Activated CD4-positive, alpha-beta memory T cell treated with anti-CD3 and anti-CD28 coated beads for 36 hours (primary cell): ENCODE measurements around the gene BRSK2. TPM values are rescaled to one million over a fixed set of nuclear protein-coding genes. Genes with fewer than 3 reads are reported as not detected.

Experiments
- CTCF ChIA-PET: fragments of 350-600 bp; sonication (Branson Sonifier 250); formaldehyde crosslinking; loops from one replicate; lab custom pipeline; 2021; ENCODE audit warnings: antibody characterized with exemption, inconsistent platforms; lab: Charles Lee
- POLR2A ChIA-PET: fragments of 350-600 bp; sonication (Branson Sonifier 250); formaldehyde crosslinking; loops from one replicate; lab custom pipeline; 2021; ENCODE audit warnings: antibody characterized with exemption; lab: Charles Lee
- DNase-seq: peaks from one replicate; pipeline ENCODE4 v3.0.0-alpha.2; 2020
- H3K27ac Mint-ChIP-seq: one replicate; pipeline ENCODE4 v1.8.0; 2021; ENCODE audit warnings: mixed read lengths
- H3K27me3 Mint-ChIP-seq: one replicate; pipeline ENCODE4 v1.8.0; 2021; ENCODE audit warnings: mixed read lengths
- H3K36me3 Mint-ChIP-seq: one replicate; pipeline ENCODE4 v1.8.0; 2021; ENCODE audit warnings: mixed read lengths
- H3K4me1 Mint-ChIP-seq: one replicate; pipeline ENCODE4 v1.8.0; 2021; ENCODE audit warnings: low read depth, mixed read lengths
- H3K4me3 Mint-ChIP-seq: one replicate; pipeline ENCODE4 v1.8.0; 2021; ENCODE audit warnings: mild to moderate bottlenecking, mixed read lengths
- H3K9me3 Mint-ChIP-seq: one replicate; pipeline ENCODE4 v1.8.0; 2021; ENCODE audit warnings: mixed read lengths
- intact Hi-C: fragments of 100-400 bp; cut with micrococcal nuclease; formaldehyde crosslinking; loops from one replicate; pipeline ENCODE4 v1.15.1; 2023
- total RNA-seq, 2 experiments: library from RNA; stranded (reverse); gene quantifications; one replicate each; pipeline ENCODE4 v1.2.3, GENCODE V29; 2021

The BRSK2 gene
- total RNA-seq, 2 experiments from 2014 or later: 0.46 to 0.64 TPM

DNA sequence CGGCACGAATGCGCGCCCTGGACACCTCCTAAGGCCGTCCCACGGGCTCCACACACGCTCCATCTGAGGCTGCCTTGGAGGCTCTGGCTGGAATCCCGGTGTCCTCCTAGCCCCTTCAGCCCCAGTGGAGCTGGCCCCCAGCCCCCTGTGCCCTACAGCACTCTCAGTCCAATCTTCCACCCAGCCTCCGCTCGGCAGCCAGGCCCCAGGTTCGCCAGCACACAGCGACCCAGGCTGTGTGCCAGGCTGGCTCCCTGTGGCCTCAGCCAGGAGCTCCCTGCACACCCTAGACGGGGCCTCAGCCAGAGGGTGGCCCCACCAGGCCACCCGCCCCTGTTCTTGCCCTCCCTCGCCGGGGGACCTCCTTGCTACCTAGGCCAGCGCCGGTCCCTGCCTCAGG is 78.3 kb downstream of the BRSK2 start:
- POLR2A ChIA-PET: no interaction called here

DNA sequence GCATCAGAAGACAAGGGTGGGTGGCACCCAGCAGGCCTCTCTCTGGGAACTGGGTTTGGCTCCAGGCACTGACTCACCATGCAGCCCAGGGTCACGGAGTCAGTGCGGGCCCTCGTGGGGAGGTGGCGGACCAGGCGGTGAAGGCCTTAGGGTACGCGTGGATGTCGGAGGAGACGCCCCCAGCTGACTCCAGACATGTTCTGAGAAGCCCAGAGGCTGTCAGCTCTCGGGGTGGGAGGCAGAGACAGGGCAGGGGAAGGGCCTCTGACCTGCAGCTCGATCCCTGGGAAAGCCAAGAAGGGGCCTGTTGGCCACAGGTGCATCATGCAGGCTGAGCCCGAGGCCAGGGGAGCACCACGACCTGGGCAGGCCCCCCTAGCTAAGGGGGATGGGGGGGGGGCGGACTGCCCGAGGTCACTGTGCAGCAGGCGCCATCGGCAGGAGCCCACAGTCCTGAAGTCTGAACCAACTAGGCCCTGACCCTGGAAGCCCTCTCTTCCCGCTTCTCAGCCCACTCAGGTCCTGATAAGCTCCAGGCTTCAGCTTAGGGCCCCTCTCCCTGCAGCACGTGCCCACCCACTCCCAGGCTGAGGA is 78.8 kb downstream of the BRSK2 start:
- no peaks in the 10 kb centered on the region for H3K27me3 Mint-ChIP-seq
- ChIA-PET CTCF (no interaction called here), POLR2A (no interaction called here)
- no peaks in the 10 kb centered on the region for H3K36me3 Mint-ChIP-seq
- H3K9me3 Mint-ChIP-seq: no peaks in the 10 kb centered on the region
- intact Hi-C loops: no loop called here
- no peaks in the 10 kb centered on the region for H3K4me1 Mint-ChIP-seq
- H3K4me3 Mint-ChIP-seq: no peak overlapping the region
- no peak overlapping the region for H3K27ac Mint-ChIP-seq
- no peak for DNase-seq

More for the DNA sequence above, 78.3 kb downstream of the BRSK2 start:
- Mint-ChIP-seq H3K27ac (no peak overlapping the region), H3K4me3 (no peak overlapping the region), H3K36me3 (no peaks in the 10 kb centered on the region), H3K4me1 (no peaks in the 10 kb centered on the region), H3K27me3 (no peaks in the 10 kb centered on the region), H3K9me3 (no peaks in the 10 kb centered on the region)
- CTCF ChIA-PET: interaction anchor here (0.8 kb wide), 1 partner anchor 247 kb away, joined by 3 read pairs; no protein-coding TSS in a partner anchor
- no peak for DNase-seq
- intact Hi-C loops: no loop called here

DNA sequence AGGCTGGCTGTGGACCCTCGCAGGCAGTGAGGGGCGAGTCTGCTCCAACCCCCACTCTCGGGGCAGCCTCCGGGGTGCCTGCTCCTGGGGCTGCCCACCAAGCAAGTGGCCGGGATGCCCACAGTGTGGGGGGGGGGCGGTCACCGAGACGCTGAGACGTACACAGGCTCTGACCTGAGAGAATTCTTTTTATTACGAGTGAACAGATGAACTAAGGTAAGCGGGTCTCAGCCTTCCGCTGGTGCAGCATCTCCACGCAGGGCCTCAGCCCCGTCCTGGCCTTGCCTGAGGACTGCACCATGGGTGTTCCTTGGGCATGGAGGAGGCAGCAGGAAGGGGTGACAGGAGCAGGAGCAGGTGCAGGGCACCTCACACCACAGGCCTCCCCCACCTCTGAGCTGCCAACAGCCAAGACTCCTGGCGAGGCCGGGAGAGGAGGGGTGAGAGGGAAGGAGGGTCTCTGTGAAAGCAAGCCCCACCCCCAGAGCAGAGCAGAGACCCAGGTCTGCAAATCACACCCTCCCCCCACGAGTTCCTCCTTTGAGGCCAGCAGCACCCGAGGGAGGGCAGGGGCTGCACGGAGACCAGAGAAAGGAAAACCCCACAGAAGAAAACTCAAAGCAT is 79.7 kb downstream of the BRSK2 start:
- Mint-ChIP-seq H3K4me1 (no peaks in the 10 kb centered on the region), H3K36me3 (no peaks in the 10 kb centered on the region), H3K27me3 (no peaks in the 10 kb centered on the region), H3K9me3 (no peaks in the 10 kb centered on the region), H3K27ac (no peak overlapping the region), H3K4me3 (no peak overlapping the region)
- no peak for DNase-seq
- POLR2A ChIA-PET: no interaction called here
- CTCF ChIA-PET: no interaction called here
- intact Hi-C loops: no loop called here

DNA sequence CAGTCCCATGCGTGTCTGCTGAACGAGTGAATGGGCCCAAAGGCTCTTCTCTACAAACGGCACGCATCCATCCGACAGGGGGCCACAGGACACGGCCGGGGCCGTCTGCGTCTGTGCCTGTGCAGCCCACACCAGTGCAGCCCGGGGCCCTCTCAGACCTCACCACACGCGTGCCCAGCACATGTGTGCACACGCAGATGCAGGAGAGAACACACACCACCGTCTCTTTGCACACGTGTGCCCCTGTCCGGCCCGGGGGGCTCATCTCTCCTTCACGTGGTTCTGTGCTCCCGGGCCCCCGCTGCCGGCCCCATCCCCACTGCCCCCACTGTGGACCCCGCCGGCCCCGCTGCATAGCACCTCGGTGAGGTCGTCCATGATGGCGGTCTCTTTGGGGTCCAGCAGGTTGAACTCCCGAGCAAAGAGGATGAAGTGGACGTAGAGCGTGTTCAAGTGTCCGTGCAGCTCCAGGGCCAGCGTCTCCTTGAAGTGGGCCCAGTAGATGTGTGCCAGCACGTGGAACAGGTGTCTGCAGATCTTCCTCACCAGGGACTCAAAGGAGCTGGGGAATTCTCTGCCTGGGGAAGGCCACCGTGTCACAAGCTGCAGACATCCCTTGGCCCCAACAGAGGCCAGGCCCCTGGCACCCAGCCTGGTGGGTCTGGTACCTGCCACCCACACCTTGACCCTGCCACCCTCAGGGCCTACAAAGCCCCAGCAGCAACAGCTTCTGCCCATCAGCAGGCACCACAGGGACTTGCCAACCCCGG is 80.4 kb downstream of the BRSK2 start:
- DNase-seq: no peak
- CTCF ChIA-PET: no interaction called here
- POLR2A ChIA-PET: no interaction called here
- intact Hi-C loops: no loop called here
- Mint-ChIP-seq H3K4me1 (no peaks in the 10 kb centered on the region), H3K4me3 (no peak overlapping the region), H3K27ac (no peak overlapping the region), H3K36me3 (no peaks in the 10 kb centered on the region), H3K27me3 (no peaks in the 10 kb centered on the region), H3K9me3 (no peaks in the 10 kb centered on the region)

DNA sequence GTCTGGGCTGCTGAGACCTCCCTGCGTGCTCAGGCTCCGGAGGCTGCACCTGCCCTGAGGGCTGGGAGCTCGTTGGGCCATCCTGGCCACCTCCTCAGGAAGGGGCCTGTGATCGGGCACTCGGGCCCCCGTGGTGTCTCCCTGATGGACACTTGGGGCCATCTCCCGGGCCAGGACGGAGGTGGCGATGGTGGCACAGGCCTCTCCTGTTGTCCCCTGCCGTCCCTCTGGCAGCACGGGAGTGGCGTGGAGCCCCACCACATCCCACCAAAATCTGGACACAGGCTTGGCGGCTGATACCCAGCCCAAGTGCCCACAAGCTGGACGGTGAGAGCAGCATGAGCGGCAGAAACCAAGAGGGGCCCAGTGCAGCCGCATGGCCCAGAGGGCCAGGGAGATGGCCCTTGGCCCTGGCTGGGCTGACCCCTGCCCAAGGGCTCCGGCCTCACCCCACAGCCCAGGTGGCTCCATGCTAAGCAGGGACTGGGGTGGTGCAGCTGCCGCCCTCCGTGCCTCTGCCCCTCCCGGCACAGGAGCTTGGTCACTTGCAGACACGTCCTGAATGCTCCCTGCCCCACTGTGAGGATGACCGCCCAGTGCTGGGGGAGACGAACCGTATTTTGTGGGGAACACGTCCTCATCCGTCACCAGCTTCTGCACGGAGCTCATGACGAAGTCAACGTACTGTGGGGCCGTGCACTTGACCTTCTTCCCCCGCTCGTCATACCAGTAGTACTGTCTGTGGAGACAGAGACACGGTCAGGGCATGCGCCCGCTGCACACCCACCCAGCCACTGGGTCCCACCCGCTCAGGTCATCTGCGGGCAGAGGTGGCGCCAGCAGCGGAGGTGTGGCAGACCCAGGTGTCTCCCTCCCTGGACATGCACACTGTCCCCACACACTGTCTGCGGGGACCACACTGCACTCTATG is 81.2 kb downstream of the BRSK2 start:
- Mint-ChIP-seq H3K4me3 (no peak overlapping the region), H3K36me3 (peaks cover 1% of the 10 kb centered on the region), H3K4me1 (no peaks in the 10 kb centered on the region), H3K27ac (no peak overlapping the region), H3K27me3 (no peaks in the 10 kb centered on the region), H3K9me3 (no peaks in the 10 kb centered on the region)
- ChIA-PET CTCF (no interaction called here), POLR2A (no interaction called here)
- DNase-seq: no peak
- intact Hi-C loops: no loop called here

DNA sequence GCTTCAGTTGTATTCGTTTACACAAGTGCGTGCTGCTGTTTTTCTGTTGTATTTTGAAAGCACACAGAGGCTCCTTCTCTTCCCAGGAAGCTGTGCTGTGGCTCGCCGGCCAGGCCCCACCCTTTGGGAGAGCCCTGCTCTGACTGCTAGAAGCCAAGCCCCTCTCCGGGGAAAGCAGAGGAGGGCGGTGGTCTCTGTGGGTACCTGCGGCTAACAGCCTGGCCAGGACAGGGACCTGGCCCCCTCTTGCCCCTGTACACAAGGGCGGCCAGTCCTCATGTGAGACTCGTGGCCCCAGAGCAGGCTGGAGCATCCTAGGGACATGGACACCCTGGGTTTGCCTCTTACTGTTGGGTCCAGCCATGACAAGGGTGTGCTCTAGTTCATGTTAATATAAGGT is 82.0 kb downstream of the BRSK2 start:
- Mint-ChIP-seq H3K27me3 (no peaks in the 10 kb centered on the region), H3K4me1 (no peaks in the 10 kb centered on the region), H3K27ac (no peak overlapping the region), H3K4me3 (no peak overlapping the region), H3K36me3 (peaks cover 1% of the 10 kb centered on the region), H3K9me3 (no peaks in the 10 kb centered on the region)
- intact Hi-C loops: no loop called here
- ChIA-PET POLR2A (no interaction called here), CTCF (no interaction called here)
- no peak for DNase-seq

DNA sequence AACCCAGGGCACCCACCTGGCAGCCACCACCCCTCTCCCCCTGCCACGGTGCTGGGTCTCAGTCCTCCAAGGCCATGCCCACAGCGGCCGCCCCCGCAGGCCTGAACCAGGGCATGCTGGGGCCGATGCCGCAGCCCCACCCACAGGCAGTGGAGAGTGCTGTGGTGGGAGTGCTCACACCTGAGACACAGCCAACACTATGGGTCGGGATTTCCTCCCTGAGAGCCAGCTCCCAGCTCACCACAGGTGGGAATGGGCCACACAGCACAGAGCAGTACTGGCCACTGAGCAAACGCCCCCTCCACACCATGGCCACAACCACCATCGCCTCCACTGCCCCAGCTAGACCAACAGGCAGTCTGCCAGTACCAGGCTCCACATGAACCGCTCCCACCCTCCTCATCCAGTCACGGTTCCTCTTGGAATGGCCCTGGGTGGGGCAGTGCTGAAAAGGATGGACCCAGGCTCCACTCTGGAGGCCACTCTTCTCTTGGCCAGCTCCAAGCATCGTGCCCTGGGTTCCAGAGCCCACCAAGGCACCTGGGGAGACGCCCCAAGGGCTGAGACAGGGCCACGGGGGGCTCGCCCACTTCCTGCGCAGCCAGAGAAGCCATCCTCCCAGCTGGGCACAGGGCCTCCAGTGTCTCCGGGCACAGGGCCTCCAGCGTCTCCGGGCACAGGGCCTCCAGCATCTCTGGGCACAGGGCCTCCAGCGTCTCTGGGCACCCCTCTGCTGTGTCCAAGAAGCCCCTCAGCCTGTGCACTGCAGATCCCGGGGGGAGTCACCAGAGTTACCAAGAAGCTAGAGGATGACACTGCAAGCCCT is 82.7 kb downstream of the BRSK2 start:
- intact Hi-C loops: no loop called here
- Mint-ChIP-seq H3K4me1 (no peaks in the 10 kb centered on the region), H3K36me3 (peaks cover 1% of the 10 kb centered on the region), H3K4me3 (no peak overlapping the region), H3K9me3 (no peaks in the 10 kb centered on the region), H3K27me3 (no peaks in the 10 kb centered on the region), H3K27ac (no peak overlapping the region)
- POLR2A ChIA-PET: no interaction called here
- CTCF ChIA-PET: interaction anchor here (1.4 kb wide), 1 partner anchor 42 kb away, joined by 3 read pairs; no protein-coding TSS in a partner anchor
- no peak for DNase-seq

DNA sequence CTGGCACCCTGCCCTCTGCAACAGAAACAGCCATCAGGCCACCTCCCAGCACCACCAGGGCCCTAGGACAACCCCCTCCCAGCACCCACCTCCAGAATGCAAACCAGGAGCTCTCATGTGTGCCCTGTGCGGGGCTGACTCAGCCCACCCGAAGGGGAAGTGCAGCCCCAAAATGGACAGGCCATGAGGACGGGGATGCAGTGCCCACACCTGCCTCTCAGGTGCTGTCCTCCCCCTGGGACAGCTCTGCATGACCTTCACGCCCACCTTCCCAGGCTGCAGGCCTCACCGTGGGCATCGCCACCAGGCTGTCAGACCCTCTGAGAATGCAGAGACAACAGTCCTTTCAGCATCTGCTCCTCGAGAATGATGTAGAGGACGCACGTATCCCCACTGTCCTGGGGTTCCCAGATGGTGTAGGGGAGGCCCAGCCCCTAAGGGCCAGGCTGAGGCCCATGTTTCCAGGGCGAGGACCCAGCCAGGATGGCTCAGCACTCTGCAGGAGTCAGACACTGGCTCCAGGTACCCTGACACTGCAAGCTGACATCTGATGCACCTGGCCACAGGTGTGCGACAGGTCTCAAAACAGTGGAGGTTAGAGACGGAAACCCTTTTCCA is 83.4 kb downstream of the BRSK2 start:
- H3K36me3 Mint-ChIP-seq: peaks cover 6% of the 10 kb centered on the region
- H3K27ac Mint-ChIP-seq: no peak overlapping the region
- no peaks in the 10 kb centered on the region for H3K9me3 Mint-ChIP-seq
- intact Hi-C loops: no loop called here
- CTCF ChIA-PET: interaction anchor here (1.4 kb wide), 1 partner anchor 42 kb away, joined by 3 read pairs; no protein-coding TSS in a partner anchor
- H3K27me3 Mint-ChIP-seq: no peaks in the 10 kb centered on the region
- H3K4me3 Mint-ChIP-seq: no peak overlapping the region
- H3K4me1 Mint-ChIP-seq: no peaks in the 10 kb centered on the region
- no peak for DNase-seq
- POLR2A ChIA-PET: no interaction called here

DNA sequence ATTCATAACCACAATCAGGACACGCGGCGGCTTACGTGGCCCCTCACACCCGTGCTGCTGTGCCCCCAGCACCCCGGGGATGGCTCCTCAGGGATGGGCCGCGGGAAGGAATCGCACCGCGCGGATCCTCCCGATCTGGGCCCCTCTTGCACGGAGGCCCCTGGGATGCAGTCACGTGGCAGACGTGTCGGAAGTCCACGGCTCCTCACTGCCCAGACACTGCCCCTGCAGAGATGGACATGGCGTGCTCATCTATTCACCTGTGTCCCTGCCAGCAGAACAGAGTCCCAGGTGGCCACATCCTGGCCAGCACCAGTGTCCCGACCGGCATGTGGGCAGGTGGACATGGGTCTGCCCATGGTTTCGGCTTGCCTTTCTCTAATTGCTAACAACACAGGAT is 84.1 kb downstream of the BRSK2 start:
- DNase-seq: no peak

DNA sequence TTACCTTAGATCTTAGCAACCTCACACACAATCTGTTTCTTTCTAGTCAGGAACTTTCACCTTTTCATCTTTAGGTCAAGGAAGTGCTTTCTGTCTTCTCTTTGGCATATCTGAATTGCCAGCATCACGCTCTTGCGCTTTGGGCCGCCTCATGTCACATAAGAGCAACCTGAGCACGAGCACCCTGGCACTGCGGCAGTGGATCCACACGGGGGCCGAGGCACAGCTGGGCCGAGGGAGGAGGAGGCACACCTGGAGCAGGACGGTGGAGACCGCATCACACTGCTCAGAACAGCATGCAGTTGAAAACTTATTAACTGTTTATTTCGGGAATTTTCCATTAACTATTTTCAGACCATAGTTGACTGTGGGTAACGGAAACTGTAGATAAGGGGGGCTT is 86.1 kb downstream of the BRSK2 start:
- ChIA-PET CTCF (no interaction called here), POLR2A (no interaction called here)
- Mint-ChIP-seq H3K27ac (no peak overlapping the region), H3K9me3 (no peaks in the 10 kb centered on the region), H3K36me3 (peaks cover 9% of the 10 kb centered on the region), H3K4me1 (no peaks in the 10 kb centered on the region), H3K27me3 (no peaks in the 10 kb centered on the region), H3K4me3 (no peak overlapping the region)
- DNase-seq: no peak
- intact Hi-C loops: no loop called here

More for the DNA sequence above, 84.1 kb downstream of the BRSK2 start:
- Mint-ChIP-seq H3K36me3 (peaks cover 6% of the 10 kb centered on the region), H3K27ac (no peak overlapping the region), H3K27me3 (no peaks in the 10 kb centered on the region), H3K4me1 (no peaks in the 10 kb centered on the region), H3K9me3 (no peaks in the 10 kb centered on the region), H3K4me3 (no peak overlapping the region)
- ChIA-PET POLR2A (no interaction called here), CTCF (no interaction called here)
- intact Hi-C loops: no loop called here
